ENCODE data around the gene MAL.

GRCh38 chr2:95056461-95057459 lies 31.3 kb downstream of the MAL start:
- no peak for TF ChIP-seq POLR2AphosphoS5 (IDR thresholded peaks at IDR 0.05; ENCODE audit: borderline replicate concordance, low read depth, low read length)
- no peak for TF ChIP-seq EZH2 (IDR thresholded peaks at IDR 0.05)
